Cardiac fibroblast (primary cell): ENCODE results near the gene ARV1.
A peak's percentile ranks its signal among the peaks of the same experiment; 100 is the strongest.
"Not testable (repeated sequence)": the region's sequence is repeated elsewhere in the genome, so short reads cannot be mapped to it uniquely, and the experiment has no call there.

ENCODE experiments used
- DNase-seq, 2 donors: peaks; one replicate each; pipeline versions ENCODE4 v3.0.0 to v3.0.0-alpha.2; 2010; ENCODE audit warnings: low read depth in 2 of 2
- H3K4me3 ChIP-seq, 2 donors: replicated peaks in 1 of 2; 1 replicate in 1 of 2; 2 replicates in 1 of 2; pipeline ENCODE4 v1.5.1; 2011; ENCODE audit warnings: low read depth in 2 of 2, low read length in 2 of 2, mild to moderate bottlenecking in 2 of 2, moderate library complexity in 1 of 2
- TF ChIP-seq, protein P1 (sequence below): IDR thresholded peaks from one replicate; pipeline ENCODE4 v1.5.1; 2011; ENCODE audit warnings: low read depth, mild to moderate bottlenecking, low read length, inconsistent platforms

Gene ARV1

DNA sequence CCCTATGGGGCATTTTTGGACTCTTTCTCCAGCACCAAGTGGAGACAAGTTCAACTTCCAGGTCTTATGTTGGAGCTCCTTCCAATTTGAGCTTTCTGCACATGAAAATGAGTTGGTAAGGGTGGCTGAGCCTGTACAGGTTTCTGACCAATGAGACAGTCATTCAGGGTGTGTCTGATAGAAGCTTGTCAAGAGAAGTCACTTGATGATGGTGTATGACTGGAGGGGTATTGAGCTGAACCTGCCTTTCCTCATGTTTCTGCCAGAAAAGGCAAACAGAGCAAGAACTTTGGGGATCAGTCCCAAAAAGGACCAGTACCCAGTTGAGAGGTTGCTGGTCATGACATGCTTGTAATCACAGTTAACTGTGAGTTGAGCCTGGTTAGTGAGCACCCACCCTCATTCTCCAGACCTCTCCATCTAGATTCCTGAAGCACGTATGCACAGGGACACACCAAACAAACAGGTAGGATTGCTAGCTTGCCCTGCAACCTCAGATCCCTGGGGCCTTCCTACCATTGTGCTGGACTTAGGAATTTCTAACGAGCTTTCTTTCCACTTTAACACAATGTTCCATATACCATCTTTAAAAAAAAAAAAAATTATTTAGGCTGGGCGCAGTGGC, 34.6 kb downstream of the ARV1 start:
- TF ChIP-seq, protein P1, sequence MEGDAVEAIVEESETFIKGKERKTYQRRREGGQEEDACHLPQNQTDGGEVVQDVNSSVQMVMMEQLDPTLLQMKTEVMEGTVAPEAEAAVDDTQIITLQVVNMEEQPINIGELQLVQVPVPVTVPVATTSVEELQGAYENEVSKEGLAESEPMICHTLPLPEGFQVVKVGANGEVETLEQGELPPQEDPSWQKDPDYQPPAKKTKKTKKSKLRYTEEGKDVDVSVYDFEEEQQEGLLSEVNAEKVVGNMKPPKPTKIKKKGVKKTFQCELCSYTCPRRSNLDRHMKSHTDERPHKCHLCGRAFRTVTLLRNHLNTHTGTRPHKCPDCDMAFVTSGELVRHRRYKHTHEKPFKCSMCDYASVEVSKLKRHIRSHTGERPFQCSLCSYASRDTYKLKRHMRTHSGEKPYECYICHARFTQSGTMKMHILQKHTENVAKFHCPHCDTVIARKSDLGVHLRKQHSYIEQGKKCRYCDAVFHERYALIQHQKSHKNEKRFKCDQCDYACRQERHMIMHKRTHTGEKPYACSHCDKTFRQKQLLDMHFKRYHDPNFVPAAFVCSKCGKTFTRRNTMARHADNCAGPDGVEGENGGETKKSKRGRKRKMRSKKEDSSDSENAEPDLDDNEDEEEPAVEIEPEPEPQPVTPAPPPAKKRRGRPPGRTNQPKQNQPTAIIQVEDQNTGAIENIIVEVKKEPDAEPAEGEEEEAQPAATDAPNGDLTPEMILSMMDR: no peak
- no peak overlapping the region for H3K4me3 ChIP-seq
- no peak for DNase-seq

DNA sequence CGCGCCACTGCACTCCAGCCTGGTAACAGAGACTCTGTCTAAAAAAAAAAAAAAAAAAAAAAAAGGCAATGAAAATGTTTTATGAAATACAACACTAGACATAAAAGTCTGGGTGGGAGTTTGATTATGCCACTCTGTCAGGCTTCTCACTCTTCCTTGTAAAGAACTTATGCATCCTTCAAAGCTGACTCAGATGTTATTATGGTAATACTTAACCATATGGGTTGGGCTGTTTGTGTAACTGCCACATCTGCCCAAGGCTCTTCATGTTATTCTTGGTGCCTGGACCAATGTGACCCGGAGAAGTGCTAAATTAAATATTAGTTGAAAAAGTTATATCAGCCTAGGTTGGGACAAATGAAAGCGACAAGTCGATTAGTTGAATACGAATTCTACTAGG, 37.3 kb downstream of the ARV1 start:
- DNase-seq: no peak
- TF ChIP-seq, protein P1: no peak
- no peak overlapping the region for H3K4me3 ChIP-seq

DNA sequence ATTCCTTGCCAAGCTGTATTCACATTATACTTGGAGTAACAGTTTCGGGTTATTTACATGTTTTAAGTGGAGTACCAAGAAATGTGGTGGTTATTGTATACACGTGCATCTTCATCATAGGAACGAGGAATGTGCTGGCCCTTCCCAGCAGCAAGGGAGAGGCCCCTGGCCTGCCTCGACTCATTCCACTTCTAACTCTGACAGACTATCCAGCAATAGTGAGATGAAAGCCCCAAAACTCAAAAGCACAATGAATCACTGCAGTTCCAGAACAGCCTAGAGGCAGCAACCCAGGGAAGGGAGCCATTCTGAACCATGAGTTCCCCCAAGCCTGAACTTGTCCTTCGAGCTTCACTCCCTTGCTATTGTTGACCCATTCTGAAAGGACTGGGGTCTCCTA, 38.1 kb downstream of the ARV1 start:
- H3K4me3 ChIP-seq: no peak overlapping the region
- TF ChIP-seq, protein P1: no peak
- DNase-seq: no peak

DNA sequence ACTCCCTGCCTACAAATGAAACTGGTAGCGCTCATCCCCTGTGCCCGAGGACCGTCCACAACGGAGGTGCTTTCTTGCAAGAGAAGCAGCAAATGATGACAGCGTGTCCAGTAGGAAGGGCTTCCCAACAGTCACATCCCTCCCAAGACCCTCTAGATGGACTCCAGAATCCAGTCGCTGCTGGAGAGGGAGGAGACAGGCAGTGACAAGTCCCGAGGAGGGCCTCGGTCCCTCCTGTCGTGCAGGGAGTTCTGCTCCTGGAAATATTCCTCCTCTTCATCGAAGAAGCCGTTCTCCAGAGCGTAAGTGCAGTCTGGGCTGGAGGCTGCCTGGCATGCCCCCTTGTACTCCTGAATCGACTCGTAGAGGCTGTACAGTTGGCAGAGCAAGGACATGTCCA, 40.8 kb downstream of the ARV1 start:
- no peak overlapping the region for H3K4me3 ChIP-seq
- TF ChIP-seq, protein P1: no peak
- no peak for DNase-seq

DNA sequence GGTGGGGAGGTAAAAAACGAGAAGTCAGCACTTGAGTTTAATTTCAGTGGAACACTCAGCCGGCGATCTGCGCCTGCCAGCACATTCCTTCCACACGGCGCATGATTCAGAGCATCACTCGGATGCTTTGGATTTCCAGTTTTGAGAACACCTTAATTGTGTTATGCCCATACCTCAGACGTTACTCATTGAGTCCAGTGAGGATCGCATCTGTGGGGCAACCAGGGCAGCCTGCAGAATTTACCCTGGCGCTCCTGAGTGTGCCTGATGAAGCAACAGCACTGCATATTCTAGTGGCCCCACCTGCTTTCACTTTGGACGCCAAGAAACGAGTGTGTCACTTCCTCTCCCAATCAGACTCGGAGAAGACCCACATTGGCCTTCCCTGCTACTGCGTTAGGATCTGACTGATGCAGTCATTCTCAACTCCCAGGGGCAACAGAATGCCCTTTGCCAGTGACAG, 41.3 kb downstream of the ARV1 start:
- DNase-seq: peak; percentile 12 to 36
- no peak overlapping the region for H3K4me3 ChIP-seq

DNA sequence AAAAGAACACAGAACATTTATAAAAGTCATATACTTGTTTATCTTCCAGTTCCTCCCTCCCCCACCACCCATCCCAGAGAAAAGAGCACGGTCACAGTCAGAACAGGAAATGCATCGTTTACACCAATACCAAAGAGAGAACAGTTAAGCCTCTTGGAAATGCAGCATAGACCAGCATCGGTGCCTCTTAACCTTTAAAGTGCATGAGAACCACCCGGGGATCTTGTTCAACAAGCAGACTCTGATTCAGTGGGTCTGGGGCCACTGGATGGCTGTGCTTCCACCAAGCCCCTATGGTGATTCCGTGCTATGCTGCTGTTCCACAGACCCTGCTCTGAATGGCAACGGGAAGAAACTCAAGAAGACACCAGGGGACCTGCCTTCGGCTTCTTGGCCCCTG, 41.9 kb downstream of the ARV1 start:
- DNase-seq: peak in 1 of 2 donors; percentile 22
- H3K4me3 ChIP-seq: no peak overlapping the region
- TF ChIP-seq, protein P1: no peak

More for the DNA sequence above, 41.3 kb downstream of the ARV1 start:
- TF ChIP-seq, protein P1: no peak

DNA sequence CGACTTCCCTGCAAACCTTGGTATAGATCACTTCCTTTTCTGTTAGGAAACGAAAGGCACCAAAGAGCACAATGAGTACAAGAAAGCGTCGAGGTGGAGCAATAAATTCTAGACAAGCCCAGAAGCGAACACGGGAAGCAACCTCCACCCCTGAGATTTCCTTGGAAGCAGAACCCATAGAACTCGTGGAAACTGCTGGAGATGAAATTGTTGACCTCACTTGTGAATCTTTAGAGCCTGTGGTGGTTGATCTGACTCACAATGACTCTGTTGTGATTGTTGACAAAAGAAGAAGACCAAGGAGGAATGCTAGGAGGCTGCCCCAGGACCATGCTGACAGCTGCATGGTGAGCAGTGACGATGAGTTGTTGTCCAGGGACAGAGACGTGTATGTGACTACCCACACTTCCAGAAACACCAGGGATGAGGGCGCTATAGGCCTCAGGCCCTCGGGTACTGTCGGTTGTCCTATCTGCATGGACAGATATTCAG, 42.7 kb downstream of the ARV1 start:
- TF ChIP-seq, protein P1: no peak
- no peak for DNase-seq
- H3K4me3 ChIP-seq: no peak overlapping the region

DNA sequence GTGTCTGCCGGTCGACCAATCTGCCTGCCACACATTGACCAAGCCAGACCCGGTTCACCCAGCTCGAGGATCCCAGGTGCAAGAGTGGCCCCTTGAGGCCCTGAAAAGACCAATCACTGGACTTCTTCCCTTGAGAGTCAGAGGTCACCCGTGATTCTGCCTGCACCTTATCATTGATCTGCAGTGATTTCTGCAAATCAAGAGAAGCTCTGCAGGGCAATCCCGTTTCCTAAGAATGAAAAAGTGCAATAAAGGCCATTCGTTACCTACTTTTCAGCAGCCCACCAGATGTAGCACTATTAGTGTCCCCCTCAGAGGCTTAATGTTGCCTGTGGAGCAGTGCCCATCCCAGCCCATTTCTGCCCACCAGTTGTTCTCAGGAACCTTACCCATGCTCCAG, 43.6 kb downstream of the ARV1 start:
- not testable (repeated sequence) for H3K4me3 ChIP-seq, DNase-seq
